Body of pancreas (tissue), 4 donors: ENCODE measurements around the gene APOM. TPM values are rescaled to one million over a fixed set of nuclear protein-coding genes. Genes with fewer than 3 reads are reported as not detected.

Source experiments
- ATAC-seq: fragments of 150-250 bp; one replicate; pipeline ENCODE4 v1.9.1; 2016
- DNase-seq, 4 donors: peaks; one replicate each; pipeline ENCODE4 v3.0.0-alpha.2; 2019
- H3K27ac ChIP-seq, 4 donors: fragments of 200-600 bp; sonication (generic); 1 replicate in 3 of 4; 2 replicates in 1 of 4; pipeline versions ENCODE4 v1.5.1 to v1.6.1; 2016 to 2019; ENCODE audit warnings: mild to moderate bottlenecking in 1 of 4, mixed read lengths in 1 of 4, moderate library complexity in 1 of 4
- H3K27me3 ChIP-seq, 2 donors: fragments of 200-600 bp; sonication (generic); one replicate each; pipeline ENCODE4 v1.6.0; 2016; ENCODE audit warnings: mild to moderate bottlenecking in 1 of 2
- H3K36me3 ChIP-seq, 2 donors: fragments of 200-600 bp; sonication (generic); replicated peaks in 1 of 2; 2 replicates each; pipeline ENCODE4 v1.5.1; 2016; ENCODE audit warnings: low read depth in 2 of 2; ENCODE audit not compliant: insufficient read depth in 1 of 2
- H3K4me1 ChIP-seq: fragments of 200-600 bp; sonication (generic); one replicate; pipeline ENCODE4 v1.6.0; 2016
- H3K4me3 ChIP-seq, 2 donors: fragments of 200-600 bp; sonication (generic); 1 replicate in 1 of 2; 2 replicates in 1 of 2; pipeline ENCODE4 v1.5.1; 2016 to 2019
- H3K9me3 ChIP-seq, 3 donors: fragments of 200-600 bp; sonication (generic); 1 replicate in 2 of 3; 2 replicates in 1 of 3; pipeline ENCODE4 v1.5.1; 2016
- POLR2A ChIP-seq, 3 donors: fragments of 450-650 bp; IDR thresholded peaks; one replicate each; pipeline ENCODE4 v1.6.1; 2016; ENCODE audit warnings: antibody characterized with exemption in 3 of 3, mild to moderate bottlenecking in 2 of 3
- WGBS, 2 donors: methylation state at CpG; one replicate each; pipeline ENCODE4 v1.1.5; 2017; 5-methylcytosine and 5-hydroxymethylcytosine counted together
- intact Hi-C: fragments of 100-400 bp; cut with DNase I; formaldehyde crosslinking; loops from one replicate; pipeline ENCODE4 v1.15.1; 2023
- total RNA-seq, 2 donors: library from RNA; depleted of rRNA; stranded (reverse); fragments of >200 nt; gene quantifications; one replicate each; pipeline ENCODE4 v1.1.0, GENCODE V29; 2016
- TF ChIP-seq, protein P1 (sequence below), 7 experiments: fragments of 450-650 bp in 4 of 7; fragments of 200-600 bp in 3 of 7; sonication (generic) in 3 of 7; IDR thresholded peaks; one replicate each; pipeline ENCODE4 v1.5.1; 2016 to 2019; ENCODE audit warnings: antibody characterized with exemption in 7 of 7

Gene APOM
- total RNA-seq, 2 donors from 2014 or later = 1.6 TPM; not detected in 1

GRCh38 chr6:31633447-31633846 is 22.2 kb upstream of the APOM start:
- intact Hi-C loops = no loop called here
- TF ChIP-seq, protein P1, sequence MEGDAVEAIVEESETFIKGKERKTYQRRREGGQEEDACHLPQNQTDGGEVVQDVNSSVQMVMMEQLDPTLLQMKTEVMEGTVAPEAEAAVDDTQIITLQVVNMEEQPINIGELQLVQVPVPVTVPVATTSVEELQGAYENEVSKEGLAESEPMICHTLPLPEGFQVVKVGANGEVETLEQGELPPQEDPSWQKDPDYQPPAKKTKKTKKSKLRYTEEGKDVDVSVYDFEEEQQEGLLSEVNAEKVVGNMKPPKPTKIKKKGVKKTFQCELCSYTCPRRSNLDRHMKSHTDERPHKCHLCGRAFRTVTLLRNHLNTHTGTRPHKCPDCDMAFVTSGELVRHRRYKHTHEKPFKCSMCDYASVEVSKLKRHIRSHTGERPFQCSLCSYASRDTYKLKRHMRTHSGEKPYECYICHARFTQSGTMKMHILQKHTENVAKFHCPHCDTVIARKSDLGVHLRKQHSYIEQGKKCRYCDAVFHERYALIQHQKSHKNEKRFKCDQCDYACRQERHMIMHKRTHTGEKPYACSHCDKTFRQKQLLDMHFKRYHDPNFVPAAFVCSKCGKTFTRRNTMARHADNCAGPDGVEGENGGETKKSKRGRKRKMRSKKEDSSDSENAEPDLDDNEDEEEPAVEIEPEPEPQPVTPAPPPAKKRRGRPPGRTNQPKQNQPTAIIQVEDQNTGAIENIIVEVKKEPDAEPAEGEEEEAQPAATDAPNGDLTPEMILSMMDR (IDR thresholded peaks at IDR 0.05) = no peak
- TF ChIP-seq POLR2A (IDR thresholded peaks at IDR 0.05) = no peak
- Histone ChIP-seq H3K27ac (no peak overlapping the region), H3K4me3 (no peak overlapping the region), H3K9me3 (no peaks in the 10 kb centered on the region), H3K36me3 (peaks cover 24 to 66% of the 10 kb centered on the region in 2 donors), H3K27me3 (no peaks in the 10 kb centered on the region), H3K4me1 (no peaks in the 10 kb centered on the region)
- ATAC-seq (no peak), DNase-seq (no peak)
- WGBS, 2 donors = 78 to 88% methylated on average over 6 of the region's 7 CpGs

DNA sequence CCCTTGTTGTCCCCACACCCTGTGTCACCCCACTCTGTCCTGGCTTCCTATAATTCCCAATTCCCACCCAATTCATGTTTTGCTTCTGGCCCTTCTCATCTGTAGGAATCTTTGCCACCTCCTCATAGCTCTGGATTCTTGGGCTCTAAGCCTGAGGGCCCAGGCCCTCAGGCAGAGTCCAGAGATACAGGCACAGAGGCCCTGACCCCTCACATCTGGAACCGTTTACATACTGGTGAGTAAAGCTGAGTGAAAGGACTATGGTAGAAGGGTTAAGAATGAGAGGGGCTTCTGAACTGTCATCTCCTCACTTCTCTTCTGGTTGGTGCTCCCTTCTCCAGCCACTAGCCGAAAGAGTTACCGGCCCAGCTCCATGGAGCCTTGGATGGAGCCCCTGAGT is 21.6 kb upstream of the APOM start:
- Histone ChIP-seq H3K9me3 (no peaks in the 10 kb centered on the region), H3K27me3 (no peaks in the 10 kb centered on the region), H3K36me3 (peaks cover 20 to 59% of the 10 kb centered on the region in 2 donors), H3K4me3 (no peak overlapping the region), H3K4me1 (no peaks in the 10 kb centered on the region), H3K27ac (no peak overlapping the region)
- no peak for ATAC-seq
- intact Hi-C loops = no loop called here
- no peak for DNase-seq
- 87 to 94% methylated on average over 3 of the region's 3 CpGs for WGBS, 2 donors
- TF ChIP-seq, protein P1 (IDR thresholded peaks at IDR 0.05) = no peak

- peaks cover 14 to 56% of the 10 kb centered on the region in 2 donors for H3K36me3 ChIP-seq
- DNase-seq = no peak
- intact Hi-C loops = no loop called here
Measured at GRCh38 chr6:31634969-31635575, 20.6 kb upstream of the APOM start.

GRCh38 chr6:31636698-31637596 is 18.7 kb upstream of the APOM start:
- intact Hi-C loops = no loop called here
- peaks cover 25 to 52% of the 10 kb centered on the region in 2 donors for H3K36me3 ChIP-seq
- H3K4me1 ChIP-seq = no peaks in the 10 kb centered on the region
- no peak overlapping the region for H3K27ac ChIP-seq
- ATAC-seq = no peak
- no peaks in the 10 kb centered on the region for H3K9me3 ChIP-seq
- WGBS, 2 donors = 79 to 81% methylated on average over 21 to 27 of the region's 27 CpGs
- H3K4me3 ChIP-seq = no peak overlapping the region
- DNase-seq = no peak
- no peak for TF ChIP-seq POLR2A (IDR thresholded peaks at IDR 0.05)
- TF ChIP-seq, protein P1 (IDR thresholded peaks at IDR 0.05) = no peak
- H3K27me3 ChIP-seq = no peaks in the 10 kb centered on the region

More at GRCh38 chr6:31634969-31635575, 20.6 kb upstream of the APOM start:
- ATAC-seq = no peak
- Histone ChIP-seq H3K4me3 (no peak overlapping the region), H3K4me1 (no peaks in the 10 kb centered on the region), H3K9me3 (no peaks in the 10 kb centered on the region), H3K27ac (no peak overlapping the region), H3K27me3 (no peaks in the 10 kb centered on the region)
- 79 to 89% methylated on average over 11 of the region's 11 CpGs for WGBS, 2 donors
- TF ChIP-seq POLR2A (IDR thresholded peaks at IDR 0.05) = no peak

DNA sequence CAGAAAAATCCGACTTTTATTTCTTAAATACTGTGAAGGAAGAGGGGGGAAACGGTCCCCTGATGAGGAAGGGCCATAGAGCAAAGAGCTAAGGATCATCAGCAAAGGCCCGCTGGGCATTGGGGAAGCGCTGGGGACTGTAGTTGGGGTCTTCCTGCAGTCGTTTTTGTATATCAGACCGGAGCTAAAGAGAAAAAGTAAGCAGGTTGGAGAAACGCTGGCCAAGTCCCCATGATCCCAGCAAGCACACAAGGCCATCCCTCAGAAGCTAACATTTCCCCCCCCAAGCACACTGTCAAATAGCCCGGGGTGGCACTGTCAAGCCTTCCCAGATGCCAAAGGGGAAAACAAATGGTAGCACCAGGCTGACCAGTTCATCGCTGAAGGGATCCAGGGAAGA is 16.7 kb upstream of the APOM start:
- H3K36me3 ChIP-seq = peaks cover 35 to 62% of the 10 kb centered on the region in 2 donors
- DNase-seq (no peak), ATAC-seq (no peak)
- H3K4me1 ChIP-seq = no peaks in the 10 kb centered on the region
- H3K4me3 ChIP-seq = no peak overlapping the region
- 77 to 81% methylated on average over 9 of the region's 9 CpGs for WGBS, 2 donors
- no peak overlapping the region for H3K27ac ChIP-seq
- TF ChIP-seq POLR2A (IDR thresholded peaks at IDR 0.05) = no peak
- TF ChIP-seq, protein P1 (IDR thresholded peaks at IDR 0.05) = no peak
- no peaks in the 10 kb centered on the region for H3K27me3 ChIP-seq
- intact Hi-C loops = no loop called here
- no peaks in the 10 kb centered on the region for H3K9me3 ChIP-seq
